BLaER1 (cell line): Measurements from ENCODE around the gene UBE2J2.

Source experiments
- H3K27ac ChIP-seq: shearing (Covaris generic); formaldehyde crosslinking; 2 replicates; pipeline ENCODE4 v1.8.1; 2022
- H3K27me3 ChIP-seq: shearing (Covaris generic); formaldehyde crosslinking; 2 replicates; pipeline ENCODE4 v1.8.1; 2022
- H3K36me3 ChIP-seq: shearing (Covaris generic); formaldehyde crosslinking; 2 replicates; pipeline ENCODE4 v1.8.1; 2022
- H3K4me1 ChIP-seq: shearing (Covaris generic); formaldehyde crosslinking; 2 replicates; pipeline ENCODE4 v1.8.1; 2022
- H3K4me2 ChIP-seq: shearing (Covaris generic); formaldehyde crosslinking; 2 replicates; pipeline ENCODE4 v1.8.1; 2022
- H3K4me3 ChIP-seq: shearing (Covaris generic); formaldehyde crosslinking; 2 replicates; pipeline ENCODE4 v1.8.1; 2022
- H3K9ac ChIP-seq: shearing (Covaris generic); formaldehyde crosslinking; 2 replicates; pipeline ENCODE4 v1.8.1; 2022
- H3K9me3 ChIP-seq: shearing (Covaris generic); formaldehyde crosslinking; 2 replicates; pipeline ENCODE4 v1.8.1; 2022
- H4K20me1 ChIP-seq: shearing (Covaris generic); formaldehyde crosslinking; 2 replicates; pipeline ENCODE4 v1.8.1; 2022
- Cebpa-rat ChIP-seq: shearing (Covaris generic); IDR thresholded peaks from 2 replicates; pipeline ENCODE4 v1.8.1; 2022

Gene UBE2J2

GRCh38 chr1:1296070-1297061 lies 22.7 kb upstream of the UBE2J2 start:
- Histone ChIP-seq H3K9ac (no peak overlapping the region), H3K4me2 (no peak overlapping the region), H4K20me1 (peaks cover 56% of the 10 kb centered on the region), H3K36me3 (peaks cover 42% of the 10 kb centered on the region), H3K9me3 (no peaks in the 10 kb centered on the region), H3K27me3 (no peaks in the 10 kb centered on the region), H3K27ac (no peak overlapping the region), H3K4me1 (peaks cover 29% of the 10 kb centered on the region), H3K4me3 (no peak overlapping the region)
- TF ChIP-seq Cebpa-rat, result no peak

GRCh38 chr1:1295154-1295923 lies 21.7 kb upstream of the UBE2J2 start:
- no peak for TF ChIP-seq Cebpa-rat
- no peak overlapping the region for H3K27ac ChIP-seq
- H4K20me1 ChIP-seq, result peaks cover 50% of the 10 kb centered on the region
- no peak overlapping the region for H3K4me2 ChIP-seq
- no peaks in the 10 kb centered on the region for H3K27me3 ChIP-seq
- H3K36me3 ChIP-seq, result peaks cover 42% of the 10 kb centered on the region
- H3K4me1 ChIP-seq, result peaks cover 39% of the 10 kb centered on the region
- H3K9me3 ChIP-seq, result no peaks in the 10 kb centered on the region
- H3K9ac ChIP-seq, result no peak overlapping the region
- H3K4me3 ChIP-seq, result no peak overlapping the region

- Histone ChIP-seq H3K4me2 (no peak overlapping the region), H3K4me1 (peaks cover 32% of the 10 kb centered on the region), H3K9me3 (no peaks in the 10 kb centered on the region), H3K27ac (no peak overlapping the region), H3K9ac (no peak overlapping the region), H3K36me3 (peaks cover 42% of the 10 kb centered on the region), H3K27me3 (no peaks in the 10 kb centered on the region), H4K20me1 (peaks cover 41% of the 10 kb centered on the region), H3K4me3 (no peak overlapping the region)
- TF ChIP-seq Cebpa-rat, result no peak
Observed at GRCh38 chr1:1294250-1294890, 20.7 kb upstream of the UBE2J2 start.

- peaks cover 24% of the 10 kb centered on the region for H3K4me1 ChIP-seq
- no peaks in the 10 kb centered on the region for H3K9me3 ChIP-seq
- H4K20me1 ChIP-seq, result peaks cover 33% of the 10 kb centered on the region
- no peak overlapping the region for H3K4me2 ChIP-seq
- no peak for TF ChIP-seq Cebpa-rat
- H3K27ac ChIP-seq, result no peak overlapping the region
- no peaks in the 10 kb centered on the region for H3K27me3 ChIP-seq
- no peak overlapping the region for H3K9ac ChIP-seq
- H3K4me3 ChIP-seq, result no peak overlapping the region
- peaks cover 42% of the 10 kb centered on the region for H3K36me3 ChIP-seq
Observed at GRCh38 chr1:1293263-1294249, 19.9 kb upstream of the UBE2J2 start.

- peaks cover 22% of the 10 kb centered on the region for H3K4me1 ChIP-seq
- peaks cover 40% of the 10 kb centered on the region for H3K36me3 ChIP-seq
- no peak overlapping the region for H3K4me2 ChIP-seq
- H3K9ac ChIP-seq, result no peak overlapping the region
- no peak overlapping the region for H3K4me3 ChIP-seq
- no peak for TF ChIP-seq Cebpa-rat
- no peak overlapping the region for H3K27ac ChIP-seq
- H4K20me1 ChIP-seq, result peaks cover 28% of the 10 kb centered on the region
- H3K27me3 ChIP-seq, result no peaks in the 10 kb centered on the region
- no peaks in the 10 kb centered on the region for H3K9me3 ChIP-seq
Observed at GRCh38 chr1:1292851-1293250, 19.2 kb upstream of the UBE2J2 start.

GRCh38 chr1:1292442-1292779 lies 18.8 kb upstream of the UBE2J2 start:
- Histone ChIP-seq H3K4me3 (no peak overlapping the region), H4K20me1 (peaks cover 26% of the 10 kb centered on the region), H3K36me3 (peaks cover 36% of the 10 kb centered on the region)

GRCh38 chr1:1291548-1292441 lies 18.1 kb upstream of the UBE2J2 start:
- Histone ChIP-seq H3K27me3 (no peaks in the 10 kb centered on the region), H3K36me3 (peaks cover 34% of the 10 kb centered on the region), H3K4me2 (peak overlapping the region; percentile 36), H3K9ac (no peak overlapping the region), H3K4me3 (no peak overlapping the region), H3K4me1 (peaks cover 22% of the 10 kb centered on the region), H3K9me3 (no peaks in the 10 kb centered on the region), H4K20me1 (peaks cover 26% of the 10 kb centered on the region), H3K27ac (no peak overlapping the region)
- TF ChIP-seq Cebpa-rat, result no peak

More at GRCh38 chr1:1292442-1292779, 18.8 kb upstream of the UBE2J2 start:
- H3K9me3 ChIP-seq, result no peaks in the 10 kb centered on the region
- no peak overlapping the region for H3K27ac ChIP-seq
- no peaks in the 10 kb centered on the region for H3K27me3 ChIP-seq
- no peak for TF ChIP-seq Cebpa-rat
- H3K9ac ChIP-seq, result no peak overlapping the region
- peaks cover 22% of the 10 kb centered on the region for H3K4me1 ChIP-seq
- 0 out of 2 replicates have a peak overlapping the region, but pooled peaks have one; percentile 31 for H3K4me2 ChIP-seq

GRCh38 chr1:1291023-1291528 lies 17.4 kb upstream of the UBE2J2 start:
- peaks cover 26% of the 10 kb centered on the region for H4K20me1 ChIP-seq
- no peak overlapping the region for H3K4me3 ChIP-seq
- H3K9me3 ChIP-seq, result no peaks in the 10 kb centered on the region
- no peak overlapping the region for H3K9ac ChIP-seq
- H3K4me2 ChIP-seq, result peak overlapping the region; percentile 36
- H3K27ac ChIP-seq, result no peak overlapping the region
- no peaks in the 10 kb centered on the region for H3K27me3 ChIP-seq
- H3K36me3 ChIP-seq, result peaks cover 29% of the 10 kb centered on the region
- H3K4me1 ChIP-seq, result peaks cover 24% of the 10 kb centered on the region
- no peak for TF ChIP-seq Cebpa-rat
